Thyroid gland (tissue), 4 donors: Measurements from ENCODE around the gene C1orf94.

Experiments
- CTCF ChIP-seq, 6 experiments: fragments of 200-600 bp in 3 of 6; fragments of 450-650 bp in 3 of 6; sonication (generic) in 3 of 6; IDR thresholded peaks; one replicate each; pipeline ENCODE4 v1.5.1; 2016 to 2019; ENCODE audit warnings: antibody characterized with exemption in 6 of 6, mild to moderate bottlenecking in 2 of 6, inconsistent platforms in 1 of 6, moderate library complexity in 1 of 6
- POLR2A ChIP-seq, 2 donors: fragments of 450-650 bp; IDR thresholded peaks; one replicate each; pipeline ENCODE4 v1.6.1; 2017; ENCODE audit warnings: antibody characterized with exemption in 2 of 2, mild to moderate bottlenecking in 2 of 2, moderate library complexity in 1 of 2

GRCh38 chr1:34130306-34130705, 46.4 kb upstream of the C1orf94 start:
- TF ChIP-seq CTCF (IDR thresholded peaks at IDR 0.05) (no peak), POLR2A (IDR thresholded peaks at IDR 0.05) (no peak)
